GM21367 (cell line): Measurements from ENCODE around the gene MCCD1.
"Not testable (repeated sequence)": the region's sequence is repeated elsewhere in the genome, so short reads cannot be mapped to it uniquely, and the experiment has no call there.

Experiments used
- ATAC-seq: cut with Tn5 transposase; IDR thresholded peaks from one replicate; pipeline ENCODE4 v1.9.1; 2021; ENCODE audit not compliant: unreplicated experiment

Gene MCCD1, protein sequence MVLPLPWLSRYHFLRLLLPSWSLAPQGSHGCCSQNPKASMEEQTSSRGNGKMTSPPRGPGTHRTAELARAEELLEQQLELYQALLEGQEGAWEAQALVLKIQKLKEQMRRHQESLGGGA

DNA sequence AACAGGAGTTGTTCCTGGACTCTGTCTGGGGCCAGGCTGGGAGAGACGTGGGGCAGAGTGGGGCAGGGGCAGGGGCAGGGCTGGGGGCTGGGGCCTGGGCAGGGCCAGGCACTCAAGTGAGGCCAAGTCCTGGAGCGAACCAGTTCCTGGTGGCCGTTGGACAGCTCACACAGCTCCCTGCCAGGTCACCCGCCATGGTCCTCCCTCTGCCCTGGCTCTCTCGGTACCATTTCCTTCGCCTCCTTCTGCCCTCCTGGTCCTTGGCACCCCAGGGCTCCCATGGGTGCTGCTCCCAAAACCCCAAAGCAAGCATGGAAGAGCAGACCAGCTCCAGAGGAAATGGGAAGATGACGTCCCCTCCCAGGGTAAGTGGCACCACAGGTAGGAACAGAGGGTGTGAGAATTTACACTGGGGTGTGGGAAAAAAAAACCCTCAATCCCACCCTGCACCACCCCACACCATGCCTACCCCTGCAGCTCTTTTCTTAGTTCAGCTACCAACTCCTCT, at the start of gene MCCD1:
Gene MCCD1 (plus strand): TSS at position 142 of the 508 bp plus-strand sequence. CDS start 53 bp downstream, at position 195.
- no peak for ATAC-seq

DNA sequence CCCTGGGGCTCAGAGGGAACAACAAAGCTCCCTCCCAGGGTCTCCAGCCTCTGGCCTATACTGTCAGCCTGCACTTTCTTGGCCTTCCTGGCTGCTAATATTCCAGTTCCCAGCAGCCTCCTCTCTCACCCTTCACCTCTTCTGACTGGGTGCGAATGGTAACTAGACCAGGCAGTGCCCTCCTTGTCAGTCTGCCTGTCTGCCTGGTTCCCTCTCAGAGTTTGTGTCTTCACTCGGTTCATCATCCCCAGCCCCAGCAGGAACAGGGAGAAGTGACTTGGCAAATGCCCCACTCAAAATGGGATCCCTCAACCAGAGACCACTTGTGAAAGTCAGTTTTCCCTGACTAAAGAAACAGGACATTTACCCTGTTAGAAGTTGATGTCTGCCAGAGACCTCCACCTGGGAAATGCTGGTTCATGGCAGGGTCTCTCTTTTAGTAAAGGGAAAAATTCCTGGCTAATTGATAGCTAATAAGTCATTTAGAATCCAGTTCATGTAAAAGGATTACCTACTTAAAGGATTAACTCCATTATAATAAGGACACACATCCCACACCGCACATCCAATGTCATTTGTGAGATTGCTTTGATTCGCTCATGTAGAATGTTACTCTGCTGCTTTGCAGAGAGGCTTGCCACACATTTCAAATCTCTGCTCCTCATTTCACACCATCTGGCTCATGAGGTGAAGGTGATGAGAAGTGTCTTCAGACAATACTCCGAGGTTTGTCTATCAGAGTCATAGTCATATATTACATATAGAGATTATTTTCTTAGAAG, 49.4 kb upstream of the MCCD1 start:
- ATAC-seq, result no peak

DNA sequence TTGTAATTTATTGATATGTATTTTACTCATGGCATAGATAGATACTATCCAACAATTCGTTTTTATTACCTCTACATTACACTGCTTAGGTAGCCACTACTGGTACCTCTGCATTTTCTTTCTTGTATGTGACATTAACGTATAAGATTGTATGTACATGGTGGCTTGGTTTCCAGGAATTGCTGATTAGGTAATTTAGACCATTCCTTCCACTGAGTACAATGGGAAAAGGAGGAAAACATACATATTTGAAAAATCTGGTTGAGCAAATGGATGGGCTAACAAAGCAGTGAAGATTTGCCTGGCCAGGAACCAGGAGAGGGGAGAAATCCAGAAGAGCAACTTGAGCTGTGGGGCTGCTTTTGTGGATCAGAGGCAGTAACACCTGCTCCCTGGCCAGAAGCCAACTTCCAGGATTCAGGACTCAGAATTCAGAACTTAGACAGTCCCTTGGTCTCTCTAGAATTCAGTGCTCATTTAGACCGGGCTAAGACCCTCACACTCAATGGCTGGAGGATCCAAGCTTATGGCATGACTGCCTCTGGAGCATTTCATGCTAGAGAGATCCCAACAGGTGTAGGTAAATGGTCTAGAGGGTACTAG, 48.7 kb upstream of the MCCD1 start:
- no peak for ATAC-seq

DNA sequence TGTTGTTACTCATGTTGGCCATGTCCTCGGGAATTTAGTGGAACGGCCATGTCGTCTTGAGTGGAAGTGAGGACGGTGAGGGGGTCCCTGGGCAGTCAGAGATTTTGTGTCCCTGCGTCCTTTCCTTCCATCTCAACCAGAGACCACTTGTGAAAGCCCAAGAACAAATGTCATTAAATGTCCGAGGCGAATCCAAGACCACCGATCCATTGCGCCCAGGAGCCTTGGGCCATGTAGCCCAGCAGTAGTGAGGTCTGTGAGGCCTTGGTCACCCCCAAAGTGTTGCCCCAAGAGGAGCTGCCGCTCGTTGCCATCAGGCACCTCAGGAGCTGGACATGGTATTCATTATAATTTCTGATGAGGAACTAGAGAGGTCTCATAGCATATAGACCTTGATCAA, 48.2 kb upstream of the MCCD1 start:
- no peak for ATAC-seq

DNA sequence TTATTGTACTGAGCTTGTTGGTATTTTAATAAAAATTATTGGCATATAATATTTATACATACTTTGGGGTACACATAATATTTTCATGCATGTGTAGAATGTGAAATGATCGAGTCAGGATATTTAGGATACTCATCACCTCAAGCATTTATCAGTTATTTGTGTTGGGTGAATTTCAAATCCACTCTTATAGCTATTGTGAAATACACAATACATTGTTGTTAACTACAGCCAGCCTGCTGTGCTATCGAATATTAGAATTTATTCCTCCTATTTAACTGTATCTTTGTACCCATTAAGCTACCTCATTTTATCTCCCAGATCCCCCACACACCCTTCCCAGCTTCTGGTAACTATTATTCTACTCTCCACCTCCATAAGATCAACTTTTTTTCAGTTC, 45.4 kb upstream of the MCCD1 start:
- no peak for ATAC-seq

DNA sequence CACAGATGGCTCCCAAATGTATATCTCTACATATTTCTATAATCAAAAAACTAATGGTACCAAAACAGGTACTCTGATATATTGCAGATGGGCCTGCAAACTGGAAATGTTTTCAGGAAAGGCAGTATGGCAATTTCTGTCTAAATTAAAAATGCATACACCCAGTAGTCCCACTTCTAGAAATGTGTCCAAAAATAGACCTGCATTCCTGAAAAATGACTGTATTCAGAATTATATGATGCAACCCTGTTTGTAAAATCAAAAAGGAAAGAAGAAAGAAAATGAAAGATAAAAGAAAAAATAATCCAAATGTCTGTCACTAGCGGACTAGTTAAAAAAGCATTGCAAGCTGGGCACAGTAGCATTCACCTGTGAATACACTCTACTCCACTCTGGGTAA, 43.7 kb upstream of the MCCD1 start:
- ATAC-seq, result no peak

DNA sequence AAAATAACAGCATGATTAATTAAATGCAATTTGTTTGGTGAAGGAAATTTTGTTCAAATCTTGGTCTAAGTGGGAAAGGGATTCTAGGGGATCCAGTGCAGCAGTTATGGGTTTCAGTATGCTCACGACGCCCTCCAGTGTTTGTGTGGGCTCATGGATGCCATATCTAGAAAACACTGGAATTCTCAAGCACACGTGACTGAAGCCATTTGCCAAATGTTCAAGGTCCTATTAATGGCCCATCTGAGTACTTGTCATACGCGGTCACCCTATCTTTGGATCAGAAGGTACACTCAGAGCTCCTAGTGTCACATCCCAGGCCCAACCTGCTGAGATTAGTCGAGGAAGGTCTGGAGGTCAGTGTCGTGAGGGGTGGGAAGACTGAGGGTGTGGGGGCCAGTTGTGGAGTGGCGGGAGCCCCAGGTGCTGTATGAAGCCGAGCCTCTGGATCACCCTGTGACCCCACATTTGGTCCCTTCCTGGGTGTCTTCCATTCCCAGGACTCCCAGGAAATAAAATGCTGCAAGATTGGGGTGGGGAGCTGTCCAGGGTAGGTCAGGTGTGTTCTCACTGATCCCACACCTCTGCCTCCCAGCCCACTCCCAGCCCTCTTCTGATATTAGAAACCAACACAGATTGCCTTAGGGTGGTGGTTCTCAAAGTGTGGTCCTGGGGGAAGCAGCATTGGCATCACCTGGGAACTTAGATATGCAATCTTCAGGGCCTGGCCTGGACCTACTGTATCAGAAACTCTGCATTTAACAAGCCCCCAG, 42.5 kb upstream of the MCCD1 start:
- not testable (repeated sequence) for ATAC-seq

DNA sequence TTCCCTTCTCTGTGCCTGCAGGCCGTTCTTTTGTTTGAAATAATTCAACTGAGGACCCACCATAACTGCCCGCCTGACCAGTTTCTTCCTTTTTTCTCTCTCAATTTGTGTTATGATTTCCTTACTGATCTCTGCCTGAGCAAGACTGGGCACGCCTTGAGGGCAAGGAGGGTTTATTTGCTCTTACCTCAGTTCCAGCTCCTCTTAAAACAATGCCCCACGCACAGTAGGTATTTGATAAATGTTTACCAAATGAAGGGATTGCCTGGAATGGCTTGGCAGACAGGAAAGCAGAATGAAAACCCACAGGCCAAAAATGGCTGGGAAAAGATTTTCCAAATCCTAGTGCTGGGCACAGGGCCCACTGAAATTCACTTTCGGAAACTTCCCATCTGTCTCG, 41.1 kb upstream of the MCCD1 start:
- ATAC-seq, result not testable (repeated sequence)

DNA sequence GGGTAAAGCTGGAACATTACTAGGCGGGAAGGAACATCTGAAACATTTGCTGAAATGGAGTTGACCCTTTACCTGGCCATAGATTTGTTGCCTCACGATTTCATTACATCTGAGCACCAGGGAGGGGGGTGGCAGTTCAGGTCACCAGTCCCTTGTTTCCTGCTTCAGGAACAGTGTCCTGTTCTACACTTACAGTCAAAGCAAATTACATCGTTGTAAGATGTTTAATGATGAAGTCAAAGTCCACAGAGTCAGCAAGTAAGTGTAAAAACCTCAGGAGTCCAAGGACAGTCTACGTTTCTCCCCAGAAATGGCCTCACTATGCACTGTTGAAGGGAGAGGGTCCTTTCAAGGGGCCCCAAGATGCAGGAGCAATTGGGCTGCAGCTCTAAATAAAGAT, 39.7 kb upstream of the MCCD1 start:
- ATAC-seq, result no peak

DNA sequence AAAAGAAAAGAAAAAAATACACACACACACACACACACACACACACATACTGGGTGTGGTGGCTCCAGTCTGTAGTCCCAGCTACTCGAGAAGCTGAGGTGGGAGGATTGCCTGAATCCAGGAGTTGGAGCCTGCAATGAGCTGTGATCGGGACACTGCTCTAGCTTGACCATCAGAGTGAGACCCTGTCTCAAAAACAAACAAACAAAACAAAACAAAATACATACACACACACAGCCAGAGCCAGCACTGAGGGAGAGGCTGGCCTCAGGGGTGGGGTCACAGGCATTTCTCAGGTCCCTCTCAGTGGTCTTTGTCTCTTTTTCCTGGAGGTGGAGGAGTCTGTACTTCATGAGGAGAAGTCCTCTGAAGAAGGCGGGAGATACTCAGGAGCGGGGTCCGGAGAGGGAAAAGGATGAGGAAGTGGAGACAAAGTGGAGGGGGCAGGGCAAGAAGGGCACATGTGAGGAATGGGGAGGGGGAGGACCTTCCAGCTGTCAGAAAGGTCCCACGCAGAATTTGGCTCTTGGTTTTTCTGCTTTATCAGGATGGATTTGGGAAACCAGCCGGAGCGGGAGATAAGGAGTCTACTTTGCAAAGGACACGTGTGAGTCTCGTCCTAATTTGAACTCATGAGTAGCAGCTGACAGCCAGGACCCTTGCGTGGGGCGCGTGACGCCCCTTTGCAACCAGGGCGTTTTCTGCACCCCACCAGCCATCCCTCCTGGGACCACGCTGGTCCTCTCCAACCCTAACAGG, 38.5 kb upstream of the MCCD1 start:
- ATAC-seq, result no peak

DNA sequence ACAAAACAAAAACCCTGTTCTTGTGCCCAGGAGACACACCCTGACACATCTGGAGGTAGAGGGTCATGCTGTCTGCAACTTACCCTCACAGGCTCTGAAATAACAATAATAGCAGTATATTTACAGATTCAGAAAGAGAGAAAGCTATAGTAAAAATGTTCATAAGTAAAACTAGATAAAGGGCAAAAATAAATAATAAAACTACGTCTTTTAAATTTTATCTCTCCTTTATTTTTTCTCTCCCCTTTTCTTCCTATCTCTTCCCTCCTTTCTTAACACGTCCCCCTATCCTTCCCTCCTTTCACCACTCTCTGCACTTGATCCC, 35.2 kb upstream of the MCCD1 start:
- ATAC-seq, result not testable (repeated sequence)

DNA sequence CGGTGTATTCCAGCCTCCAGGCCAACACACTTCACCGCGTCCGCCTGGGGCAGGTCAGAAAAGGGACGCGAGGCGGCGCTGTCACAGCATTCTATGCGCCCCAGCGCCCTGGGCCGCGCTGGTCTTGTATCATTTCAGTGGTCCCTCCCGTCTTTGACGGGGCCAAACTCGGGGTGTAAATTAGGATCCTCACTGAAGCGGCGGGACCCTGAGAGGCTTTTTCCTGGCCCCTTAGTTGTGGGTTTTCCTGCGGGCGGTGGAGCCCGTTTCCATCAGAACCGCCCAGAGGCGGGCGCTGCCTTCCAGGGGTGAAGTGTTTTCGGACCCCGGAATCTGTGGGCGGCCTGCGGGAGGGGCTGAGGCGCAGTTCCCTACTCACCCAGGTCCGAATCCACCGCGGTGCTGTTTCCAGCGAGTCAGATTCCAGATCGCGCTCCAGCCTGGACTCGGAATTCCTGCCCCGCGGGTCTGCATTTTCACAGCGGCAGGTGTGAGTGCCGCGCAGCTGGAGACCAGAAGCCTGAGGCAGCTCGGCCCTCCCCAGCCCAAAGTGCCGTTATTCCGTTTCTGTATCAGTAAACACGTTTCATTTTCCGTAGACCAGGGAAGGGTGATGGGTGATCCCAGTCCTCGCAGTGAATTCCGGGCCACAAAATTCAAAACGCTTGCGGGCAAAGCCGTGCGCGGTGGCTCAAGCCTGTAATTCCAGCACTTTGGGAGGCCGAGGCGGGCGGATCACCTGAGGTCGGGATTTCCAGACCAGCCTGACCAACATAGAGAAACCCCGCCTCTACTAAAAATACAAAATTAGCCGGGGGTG, 34.7 kb upstream of the MCCD1 start:
- peak; percentile 42 for ATAC-seq

DNA sequence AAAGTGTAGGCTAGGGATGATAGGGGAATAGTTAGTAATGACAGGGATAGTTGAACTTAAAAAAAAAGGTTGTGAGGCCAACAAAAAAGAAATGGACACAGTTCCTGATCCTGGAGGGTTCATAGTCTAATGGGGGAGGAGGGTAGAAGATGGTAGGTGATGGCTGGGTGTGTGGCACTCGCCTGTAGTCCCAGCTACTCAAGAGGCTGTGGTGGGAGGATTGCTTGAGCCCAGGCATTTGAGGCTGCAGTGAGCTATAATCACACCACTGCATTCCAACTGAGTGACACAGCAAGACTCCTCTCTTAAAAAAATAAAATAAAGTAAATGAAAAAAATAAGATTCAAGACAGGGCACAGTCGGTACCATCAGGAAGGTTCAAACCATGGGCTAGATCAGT, 33.2 kb upstream of the MCCD1 start:
- no peak for ATAC-seq

DNA sequence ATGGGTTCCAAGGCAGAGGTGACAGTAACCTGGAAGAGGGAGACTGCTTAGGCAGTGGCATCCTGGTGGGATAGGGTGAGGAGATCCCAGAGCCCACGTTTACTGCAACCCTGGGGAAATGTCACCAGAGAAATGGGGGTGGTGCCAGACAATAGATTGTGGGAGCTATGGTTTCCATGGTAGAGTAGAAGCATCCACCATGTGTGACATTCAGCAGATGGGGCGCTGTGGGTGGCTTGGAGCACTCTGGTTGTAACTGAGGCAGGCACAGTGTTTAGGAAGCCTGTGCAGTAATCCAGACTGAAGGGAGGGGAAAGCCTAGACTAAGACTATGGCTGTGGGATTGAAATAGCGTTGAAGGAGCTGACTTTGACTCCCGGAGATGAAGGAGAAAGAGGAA, 31.9 kb upstream of the MCCD1 start:
- not testable (repeated sequence) for ATAC-seq

DNA sequence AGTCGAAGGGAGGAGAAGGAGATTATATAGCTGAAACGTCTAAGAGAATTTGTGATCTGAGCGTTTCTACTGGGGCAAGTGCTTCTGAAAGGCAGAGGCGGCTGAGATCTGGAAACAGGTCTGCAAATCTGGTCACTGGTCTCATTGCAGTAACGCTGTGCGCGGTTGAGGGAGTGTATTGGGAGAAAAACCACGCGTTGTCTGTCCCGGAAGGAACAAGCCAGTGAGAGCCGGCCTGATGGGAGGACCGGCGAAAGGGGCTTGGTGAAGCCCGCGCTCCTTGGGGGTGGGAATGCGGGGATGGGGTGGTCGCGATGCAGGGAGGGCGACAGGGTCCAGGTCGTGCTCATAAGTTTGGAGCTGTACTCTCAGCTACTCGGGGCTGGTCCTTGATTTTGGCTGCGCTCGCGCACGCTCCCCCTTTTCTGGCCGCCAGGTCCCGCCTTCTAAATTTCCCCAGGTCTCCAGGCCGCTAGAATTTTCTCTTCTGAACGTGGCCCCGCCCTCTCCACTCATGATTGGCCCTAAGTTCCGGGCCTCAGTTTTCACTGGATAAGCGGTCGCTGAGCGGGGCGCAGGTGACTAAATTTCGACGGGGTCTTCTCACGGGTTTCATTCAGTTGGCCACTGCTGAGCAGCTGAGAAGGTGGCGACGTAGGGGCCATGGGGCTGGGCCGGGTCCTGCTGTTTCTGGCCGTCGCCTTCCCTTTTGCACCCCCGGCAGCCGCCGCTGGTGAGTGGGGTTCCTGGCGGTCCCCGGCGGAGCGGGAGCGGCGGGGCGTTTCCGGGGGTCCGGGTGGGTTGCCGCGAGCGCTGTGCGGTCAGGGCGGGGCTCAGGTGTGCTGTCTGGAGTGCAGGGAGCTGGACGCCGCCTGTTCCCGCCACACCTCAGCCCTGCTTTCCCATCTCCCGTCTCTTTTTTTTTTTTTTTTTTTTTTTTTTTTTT, 31.0 kb upstream of the MCCD1 start, which contains the start of gene MICB:
Gene MICB (plus strand): TSS at position 615 of the 946 bp plus-strand sequence. CDS start 49 bp downstream, at position 664.
- peak; percentile 28 for ATAC-seq

DNA sequence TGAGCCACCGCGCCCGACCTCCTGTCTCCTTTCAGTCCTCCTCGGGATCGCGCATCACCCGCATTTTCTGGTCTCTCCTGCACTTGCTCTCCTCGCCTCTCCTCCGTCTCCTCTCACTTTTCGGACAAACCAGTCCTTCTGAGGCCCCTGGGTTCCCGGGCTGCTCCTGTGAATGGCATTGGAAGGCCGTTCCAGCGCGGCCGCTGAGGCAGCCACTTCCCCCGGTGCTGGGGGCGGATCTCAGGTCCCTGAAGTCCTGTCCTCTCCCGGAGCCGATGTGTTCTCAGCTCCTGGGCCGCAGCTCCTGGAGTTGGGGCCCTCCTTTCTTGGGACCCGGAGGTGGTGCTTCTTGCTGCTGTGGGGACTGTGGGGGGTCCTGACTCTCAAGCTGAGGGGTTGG, 30.0 kb upstream of the MCCD1 start:
- ATAC-seq, result no peak

DNA sequence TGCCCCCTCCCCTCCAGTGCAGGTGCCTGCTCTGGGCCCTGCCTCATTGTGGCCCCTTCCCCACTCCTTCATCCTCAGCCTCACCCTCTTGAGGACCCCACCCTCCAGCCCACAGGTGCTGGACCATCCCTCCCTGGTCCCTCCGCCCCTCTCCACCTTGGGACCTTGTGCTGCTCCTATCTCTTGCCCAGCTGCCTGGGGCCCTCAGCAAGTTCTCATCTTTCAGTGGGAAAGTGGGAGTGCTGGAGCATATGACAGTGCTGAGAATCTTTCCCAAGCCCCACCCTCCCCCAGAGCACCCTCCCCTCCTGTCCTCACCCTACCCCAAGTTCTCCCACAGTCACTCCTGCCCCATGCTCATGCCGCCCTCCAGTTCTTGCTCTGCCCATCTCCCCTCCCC, 29.1 kb upstream of the MCCD1 start:
- ATAC-seq, result not testable (repeated sequence)

DNA sequence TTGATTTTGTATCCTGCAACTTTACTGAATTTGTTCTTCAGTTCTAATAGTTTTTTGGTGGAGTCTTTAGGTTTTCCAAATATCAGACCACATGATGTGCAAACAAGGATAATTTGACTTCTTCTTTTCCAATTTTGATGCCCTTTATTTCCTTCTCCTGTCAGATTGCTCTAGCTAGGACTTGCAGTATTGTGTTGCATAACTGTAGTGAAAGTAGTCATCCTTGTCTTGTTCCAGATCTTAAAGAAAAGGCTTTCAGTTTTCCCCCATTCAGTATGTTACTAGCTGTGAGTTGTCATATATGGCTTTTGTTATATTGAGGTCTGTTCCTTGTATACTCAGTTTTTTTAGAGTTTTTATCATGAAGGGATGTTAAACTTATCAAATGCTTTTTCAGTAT, 26.2 kb upstream of the MCCD1 start:
- ATAC-seq, result no peak

DNA sequence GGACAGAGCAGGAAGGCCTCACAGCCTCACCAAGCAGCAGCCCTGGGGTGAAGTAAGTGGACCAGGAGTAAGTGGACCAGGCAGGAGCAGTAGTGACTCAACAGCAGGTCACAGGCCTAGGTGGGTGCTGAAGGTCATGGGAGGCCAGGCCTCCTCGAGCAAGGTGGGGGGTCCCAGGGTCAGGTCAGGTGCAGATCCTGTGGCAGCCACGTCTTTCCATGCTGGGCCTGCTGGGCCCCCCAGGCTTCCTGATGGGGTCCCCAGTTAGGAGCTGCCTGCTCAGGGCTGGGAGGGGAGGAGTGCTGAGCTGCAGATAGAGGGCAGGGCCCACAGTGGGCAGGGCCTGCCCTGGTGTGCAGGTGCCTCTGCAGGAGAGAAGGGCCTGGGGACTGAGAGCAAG, 19.7 kb upstream of the MCCD1 start:
- ATAC-seq, result not testable (repeated sequence)
